IMR-90 (cell line): ENCODE measurements around the gene GPC6. TPM values are rescaled to one million over a fixed set of nuclear protein-coding genes. Genes with fewer than 3 reads are reported as not detected.

ENCODE experiments used
- ATAC-seq: fragments of 200-7000 bp; cut with Tn5 transposase; 2 replicates; pipeline ENCODE4 v1.9.1; 2020; ENCODE audit warnings: low read depth, mild to moderate bottlenecking, moderate library complexity
- BruUV-seq: library from RNA; stranded (reverse); fragments of 400-500 nt; replicated peaks from 2 replicates; lab custom pipeline; 2021; lab: Mats Ljungman, UMichigan
- CTCF ChIA-PET: fragments of 300-600 bp; formaldehyde crosslinking; extraction: SDS; loops from one replicate; lab custom pipeline; 2021; ENCODE audit warnings: antibody characterized with exemption; lab: Yijun Ruan, JAX
- POLR2A ChIA-PET: fragments of 300-600 bp; sonication (Branson Sonifier 250); formaldehyde crosslinking; loops from one replicate; lab custom pipeline; 2022; ENCODE audit warnings: antibody characterized with exemption; ENCODE audit not compliant: unreplicated experiment; lab: Charles Lee
- DNase-seq: peaks from one replicate; pipeline ENCODE4 v3.0.0; 2013
- H2AFZ ChIP-seq: replicated peaks from 2 replicates; pipeline ENCODE3; 2013; ENCODE audit warnings: low read length, mild to moderate bottlenecking; ENCODE audit not compliant: poor library complexity
- H2AK5ac ChIP-seq: 2 replicates; pipeline ENCODE4 v1.6.1; 2013; ENCODE audit warnings: low read depth, low read length, inconsistent platforms
- H2AK9ac ChIP-seq: replicated peaks from 2 replicates; pipeline ENCODE3; 2013; ENCODE audit warnings: mild to moderate bottlenecking, low read depth, low read length, moderate library complexity; ENCODE audit not compliant: poor library complexity
- H2BK120ac ChIP-seq: 2 replicates; pipeline ENCODE4 v1.6.1; 2013; ENCODE audit warnings: low read depth, low read length, inconsistent platforms
- H2BK15ac ChIP-seq: 3 replicates; pipeline ENCODE4 v1.6.1; 2013; ENCODE audit warnings: low read depth, low read length, inconsistent platforms
- H2BK20ac ChIP-seq: 2 replicates; pipeline ENCODE4 v1.6.1; 2013; ENCODE audit warnings: low read depth, mild to moderate bottlenecking, inconsistent platforms, low read length, moderate library complexity
- H2BK5ac ChIP-seq: 2 replicates; pipeline ENCODE4 v1.6.1; 2013; ENCODE audit warnings: mild to moderate bottlenecking, low read depth, low read length, inconsistent platforms; ENCODE audit not compliant: poor library complexity, severe bottlenecking
- H3K14ac ChIP-seq: replicated peaks from 2 replicates; pipeline ENCODE4 v1.6.1; 2013; ENCODE audit warnings: low read depth, low read length, inconsistent platforms
- H3K18ac ChIP-seq: 2 replicates; pipeline ENCODE4 v1.6.1; 2013; ENCODE audit warnings: low read depth, low read length, control low read depth
- H3K23ac ChIP-seq: 2 replicates; pipeline ENCODE4 v1.6.1; 2013; ENCODE audit warnings: low read depth, low read length, inconsistent platforms
- H3K27ac ChIP-seq: 2 replicates; pipeline ENCODE4 v1.5.1; 2013; ENCODE audit warnings: mild to moderate bottlenecking, control low read depth, low read length; ENCODE audit not compliant: insufficient read depth
- H3K27me3 ChIP-seq: 2 replicates; pipeline ENCODE4 v1.6.1; 2013; ENCODE audit warnings: low read length; ENCODE audit not compliant: control insufficient read depth, insufficient read depth
- H3K36me3 ChIP-seq: 2 replicates; pipeline ENCODE4 v1.6.1; 2013; ENCODE audit warnings: low read length, mixed read lengths; ENCODE audit not compliant: control insufficient read depth, insufficient read depth
- H3K4ac ChIP-seq: 2 replicates; pipeline ENCODE4 v1.6.1; 2013; ENCODE audit warnings: low read depth, low read length, inconsistent platforms
- H3K4me1 ChIP-seq: 2 replicates; pipeline ENCODE4 v1.6.1; 2013; ENCODE audit warnings: low read length, mixed read lengths; ENCODE audit not compliant: control insufficient read depth, insufficient read depth
- H3K4me2 ChIP-seq: 2 replicates; pipeline ENCODE4 v1.6.1; 2013; ENCODE audit warnings: low read depth, mild to moderate bottlenecking, control low read depth, low read length, moderate library complexity
- H3K4me3 ChIP-seq: 2 replicates; pipeline ENCODE4 v1.5.1; 2013; ENCODE audit warnings: low read depth, mild to moderate bottlenecking, control low read depth, low read length, moderate library complexity; ENCODE audit not compliant: insufficient read depth
- H3K56ac ChIP-seq: 2 replicates; pipeline ENCODE4 v1.6.1; 2013; ENCODE audit warnings: low read length, inconsistent platforms; ENCODE audit not compliant: insufficient read depth; ENCODE audit errors: extremely low read depth
- H3K79me1 ChIP-seq, 2 experiments: 2 replicates each; pipeline ENCODE4 v1.6.1; 2013; ENCODE audit warnings: low read length in 2 of 2, inconsistent platforms in 1 of 2, low read depth in 1 of 2
- H3K9ac ChIP-seq: 2 replicates; pipeline ENCODE4 v1.6.1; 2013; ENCODE audit warnings: low read depth, low read length, control low read depth
- H3K9me1 ChIP-seq: 2 replicates; pipeline ENCODE4 v1.6.1; 2013; ENCODE audit warnings: low read length, inconsistent platforms; ENCODE audit not compliant: insufficient read depth
- H3K9me3 ChIP-seq: 2 replicates; pipeline ENCODE4 v1.6.1; 2013; ENCODE audit warnings: low read length; ENCODE audit not compliant: control insufficient read depth, insufficient read depth
- H4K20me1 ChIP-seq: 2 replicates; pipeline ENCODE4 v1.6.1; 2013; ENCODE audit warnings: low read length, inconsistent platforms; ENCODE audit not compliant: insufficient read depth
- H4K5ac ChIP-seq: 2 replicates; pipeline ENCODE4 v1.6.1; 2013; ENCODE audit warnings: mild to moderate bottlenecking, low read depth, low read length, control low read depth
- H4K8ac ChIP-seq, 2 experiments: 2 replicates each; pipeline ENCODE4 v1.6.1; 2013; ENCODE audit warnings: low read depth in 2 of 2, low read length in 2 of 2, control low read depth in 1 of 2, inconsistent platforms in 1 of 2
- H4K91ac ChIP-seq: 2 replicates; pipeline ENCODE4 v1.6.1; 2013; ENCODE audit warnings: low read depth, low read length, inconsistent platforms; ENCODE audit not compliant: insufficient read depth
- CEBPB ChIP-seq: IDR thresholded peaks from 2 replicates; pipeline ENCODE4 v1.6.1; 2012; ENCODE audit warnings: low read depth, low read length, improper control_type of control experiment
- MXI1 ChIP-seq: IDR thresholded peaks from 2 replicates; pipeline ENCODE4 v1.6.1; 2012; ENCODE audit warnings: low read depth, mild to moderate bottlenecking, low read length, moderate library complexity, borderline replicate concordance
- NFE2L2 ChIP-seq: fragments of 150-350 bp; IDR thresholded peaks from 2 replicates; pipeline ENCODE4 v1.6.1; 2016; ENCODE audit warnings: low read depth, mild to moderate bottlenecking, low read length
- POLR2A ChIP-seq: IDR thresholded peaks from 2 replicates; pipeline ENCODE4 v1.6.1; 2012; ENCODE audit warnings: mild to moderate bottlenecking, low read depth, low read length
- RAD21 ChIP-seq: IDR thresholded peaks from 2 replicates; pipeline ENCODE4 v1.6.1; 2012; ENCODE audit warnings: low read length, improper control_type of control experiment
- RFX5 ChIP-seq: IDR thresholded peaks from 2 replicates; pipeline ENCODE4 v1.8.0; 2012; ENCODE audit warnings: low read depth, mild to moderate bottlenecking, low read length, moderate library complexity
- SMC3 ChIP-seq: fragments of 150-350 bp; IDR thresholded peaks from 2 replicates; pipeline ENCODE4 v1.6.1; 2016; ENCODE audit warnings: low read depth, mild to moderate bottlenecking, antibody characterized with exemption, low read length, moderate library complexity
- WGBS, 2 experiments: methylation state at CpG; one replicate each; pipeline versions ENCODE4 v1.1.5 to v1.1.7; 2013; ENCODE audit warnings: missing lambda C conversion rate in 2 of 2; ENCODE audit not compliant: insufficient read length in 1 of 2; ENCODE audit errors: extremely low coverage in 2 of 2; 5-methylcytosine and 5-hydroxymethylcytosine counted together
- dilution Hi-C: fragments of 300-500 bp; cut with HindIII; formaldehyde crosslinking; loops from one replicate; pipeline ENCODE4 v1.14.3; 2018; ENCODE audit warnings: low sequenced_read_pairs; ENCODE audit not compliant: unreplicated experiment
- in situ Hi-C: fragments of 300-500 bp; cut with MboI; formaldehyde crosslinking; loops from 3 replicates; pipeline ENCODE4 v1.14.3; 2019; ENCODE audit warnings: low sequenced_read_pairs, inconsistent platforms, mixed read lengths
- intact Hi-C: fragments of 100-400 bp; cut with micrococcal nuclease; formaldehyde crosslinking; loops from 2 replicates; pipeline ENCODE4 v1.10.0; 2022
- polyA plus RNA-seq, 3 experiments: library from polyadenylated mRNA; depleted of rRNA; stranded (reverse); fragments of >200 nt; gene quantifications; 2 replicates each; pipeline ENCODE4 v1.2.3, GENCODE V29; 2012; ENCODE audit warnings: low replicate concordance in 1 of 3
- total RNA-seq: library from RNA; depleted of rRNA; stranded (reverse); fragments of >200 nt; gene quantifications from 2 replicates; pipeline ENCODE4 v1.2.3, GENCODE V29; 2012
- TF ChIP-seq, protein P1 (sequence below): fragments of 150-350 bp; IDR thresholded peaks from 2 replicates; pipeline ENCODE4 v1.6.1; 2016; ENCODE audit warnings: low read depth, mild to moderate bottlenecking, low read length, moderate library complexity, borderline replicate concordance
- TF ChIP-seq, protein P2 (sequence below): conservative IDR thresholded peaks from 2 replicates; pipeline ENCODE4 v1.5.1; 2012; ENCODE audit warnings: mild to moderate bottlenecking, low read depth, low read length, improper control_type of control experiment

The GPC6 gene
- total and polyA plus RNA-seq, 2 of the 4 experiments (the other 2 are of a cell fraction): 14.9 to 39.4 TPM

DNA sequence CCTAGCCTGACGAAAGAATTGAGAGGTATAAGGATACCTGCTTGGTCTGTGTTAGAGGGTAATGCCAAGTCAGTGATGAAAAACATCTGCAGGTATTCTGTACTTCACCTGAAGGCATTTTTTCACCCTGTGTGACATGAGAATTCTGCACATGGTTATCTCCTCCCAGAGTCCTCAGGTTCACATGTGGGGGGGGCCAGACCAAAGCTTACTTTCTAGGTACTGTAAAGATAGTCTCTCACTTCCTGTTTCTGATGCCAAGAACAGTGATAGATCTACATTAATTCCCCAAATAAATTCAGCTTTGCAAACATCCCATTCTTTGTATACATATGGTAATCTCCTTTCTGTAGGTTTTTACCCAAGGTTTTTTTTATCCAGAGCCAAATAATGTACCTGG, 53.4 kb downstream of the GPC6 start:
- ChIA-PET POLR2A (no interaction called here), CTCF (no interaction called here)
- dilution Hi-C loops: no loop called here
- H3K4me1 ChIP-seq: no peaks in the 10 kb centered on the region
- peaks cover 2% of the 10 kb centered on the region; the same call in 1 of the 2 replicates for H3K9me1 ChIP-seq
- H4K20me1 ChIP-seq: no peaks in the 10 kb centered on the region
- no peak overlapping the region for H2BK20ac ChIP-seq
- no peak overlapping the region for H3K4me2 ChIP-seq
- no peak overlapping the region for H3K14ac ChIP-seq
- no peak for ATAC-seq
- no peak overlapping the region for H3K56ac ChIP-seq
- no peak overlapping the region for H4K91ac ChIP-seq
- H2AFZ ChIP-seq: no peak overlapping the region
- no peak overlapping the region for H2BK15ac ChIP-seq
- no peak overlapping the region for H3K4ac ChIP-seq
- no peaks in the 10 kb centered on the region for H3K9me3 ChIP-seq
- H3K36me3 ChIP-seq: no peaks in the 10 kb centered on the region
- intact Hi-C loops: no loop called here
- no peaks in the 10 kb centered on the region for H3K27me3 ChIP-seq
- no TSS peak for BruUV-seq
- no peak overlapping the region for H2BK5ac ChIP-seq
- DNase-seq: no peak
- WGBS, 2 experiments: no CpG with 5 or more reads among the region's 1 CpG
- no peak overlapping the region for H3K27ac ChIP-seq
- no peak overlapping the region for H2AK9ac ChIP-seq
- H3K79me1 ChIP-seq: peaks cover 0 to 2% of the 10 kb centered on the region in 2 experiments; a peak in 1 of 4 replicates
- no peak overlapping the region for H2BK120ac ChIP-seq
- no peak overlapping the region for H4K8ac ChIP-seq
- no peak overlapping the region for H4K5ac ChIP-seq
- H3K4me3 ChIP-seq: no peak overlapping the region
- in situ Hi-C loops: no loop called here
- H3K18ac ChIP-seq: no peak overlapping the region
- no peak overlapping the region for H3K23ac ChIP-seq
- no peak overlapping the region for H2AK5ac ChIP-seq
- TF ChIP-seq RFX5 (no peak), CEBPB (no peak), POLR2A (no peak), RAD21 (no peak), MXI1 (no peak), SMC3 (no peak), NFE2L2 (no peak)
- TF ChIP-seq, protein P1, sequence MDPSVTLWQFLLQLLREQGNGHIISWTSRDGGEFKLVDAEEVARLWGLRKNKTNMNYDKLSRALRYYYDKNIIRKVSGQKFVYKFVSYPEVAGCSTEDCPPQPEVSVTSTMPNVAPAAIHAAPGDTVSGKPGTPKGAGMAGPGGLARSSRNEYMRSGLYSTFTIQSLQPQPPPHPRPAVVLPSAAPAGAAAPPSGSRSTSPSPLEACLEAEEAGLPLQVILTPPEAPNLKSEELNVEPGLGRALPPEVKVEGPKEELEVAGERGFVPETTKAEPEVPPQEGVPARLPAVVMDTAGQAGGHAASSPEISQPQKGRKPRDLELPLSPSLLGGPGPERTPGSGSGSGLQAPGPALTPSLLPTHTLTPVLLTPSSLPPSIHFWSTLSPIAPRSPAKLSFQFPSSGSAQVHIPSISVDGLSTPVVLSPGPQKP: no peak
- TF ChIP-seq, protein P2, sequence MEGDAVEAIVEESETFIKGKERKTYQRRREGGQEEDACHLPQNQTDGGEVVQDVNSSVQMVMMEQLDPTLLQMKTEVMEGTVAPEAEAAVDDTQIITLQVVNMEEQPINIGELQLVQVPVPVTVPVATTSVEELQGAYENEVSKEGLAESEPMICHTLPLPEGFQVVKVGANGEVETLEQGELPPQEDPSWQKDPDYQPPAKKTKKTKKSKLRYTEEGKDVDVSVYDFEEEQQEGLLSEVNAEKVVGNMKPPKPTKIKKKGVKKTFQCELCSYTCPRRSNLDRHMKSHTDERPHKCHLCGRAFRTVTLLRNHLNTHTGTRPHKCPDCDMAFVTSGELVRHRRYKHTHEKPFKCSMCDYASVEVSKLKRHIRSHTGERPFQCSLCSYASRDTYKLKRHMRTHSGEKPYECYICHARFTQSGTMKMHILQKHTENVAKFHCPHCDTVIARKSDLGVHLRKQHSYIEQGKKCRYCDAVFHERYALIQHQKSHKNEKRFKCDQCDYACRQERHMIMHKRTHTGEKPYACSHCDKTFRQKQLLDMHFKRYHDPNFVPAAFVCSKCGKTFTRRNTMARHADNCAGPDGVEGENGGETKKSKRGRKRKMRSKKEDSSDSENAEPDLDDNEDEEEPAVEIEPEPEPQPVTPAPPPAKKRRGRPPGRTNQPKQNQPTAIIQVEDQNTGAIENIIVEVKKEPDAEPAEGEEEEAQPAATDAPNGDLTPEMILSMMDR: no peak
- no peak overlapping the region for H3K9ac ChIP-seq
